AG08396 (cell line): Measurements from ENCODE around the gene CDK4.
"Not testable (repeated sequence)": the region's sequence is repeated elsewhere in the genome, so short reads cannot be mapped to it uniquely, and the experiment has no call there.

ENCODE experiments used
- DNase-seq: peaks from one replicate; pipeline ENCODE4 v3.0.0; 2012; ENCODE audit warnings: low spot score, mixed read lengths

The CDK4 gene

GRCh38 chr12:57724936-57725740 lies 27.0 kb downstream of the CDK4 start:
- no peak for DNase-seq

- no peak for DNase-seq
These were observed 27.8 kb downstream of the CDK4 start for GRCh38 chr12:57724003-57724935.

GRCh38 chr12:57723630-57723962 lies 28.5 kb downstream of the CDK4 start:
- no peak for DNase-seq

- no peak for DNase-seq
These were observed 29.1 kb downstream of the CDK4 start for GRCh38 chr12:57722716-57723629.

- not testable (repeated sequence) for DNase-seq
These were observed 30.1 kb downstream of the CDK4 start for GRCh38 chr12:57721846-57722608.

GRCh38 chr12:57720606-57721595 lies 31.2 kb downstream of the CDK4 start:
- no peak for DNase-seq

GRCh38 chr12:57719777-57720605 lies 32.1 kb downstream of the CDK4 start:
- DNase-seq = no peak

GRCh38 chr12:57718641-57719528 lies 33.2 kb downstream of the CDK4 start:
- DNase-seq = no peak

GRCh38 chr12:57717846-57718640 lies 34.1 kb downstream of the CDK4 start:
- DNase-seq = no peak

GRCh38 chr12:57717131-57717530 lies 35.0 kb downstream of the CDK4 start:
- DNase-seq = no peak

- no peak for DNase-seq
These were observed 35.8 kb downstream of the CDK4 start for GRCh38 chr12:57716305-57716704.

- DNase-seq = no peak
These were observed 36.3 kb downstream of the CDK4 start for GRCh38 chr12:57715786-57716185.

- DNase-seq = not testable (repeated sequence)
These were observed 36.9 kb downstream of the CDK4 start for GRCh38 chr12:57715036-57715748.

- DNase-seq = no peak
These were observed 38.9 kb downstream of the CDK4 start for GRCh38 chr12:57713209-57713608.

GRCh38 chr12:57712701-57713100 lies 39.4 kb downstream of the CDK4 start:
- DNase-seq = no peak

- DNase-seq = no peak
These were observed 43.8 kb downstream of the CDK4 start for GRCh38 chr12:57708296-57708695.

GRCh38 chr12:57707250-57707649 lies 44.9 kb downstream of the CDK4 start:
- DNase-seq = no peak
